Measurements from ENCODE around the gene TFE3.

Gene TFE3

GRCh38 chrX:49077941-49078340 lies 34.8 kb upstream of the TFE3 start:
- DNase-seq (ENCODE audit: extremely low spot score) = no peak
- TF ChIP-seq FOXM1 (IDR thresholded peaks at IDR 0.05; ENCODE audit: borderline replicate concordance) = no peak
- no peak for TF ChIP-seq CTBP1 (IDR thresholded peaks at IDR 0.05; ENCODE audit: borderline replicate concordance)
- TF ChIP-seq, protein P1, sequence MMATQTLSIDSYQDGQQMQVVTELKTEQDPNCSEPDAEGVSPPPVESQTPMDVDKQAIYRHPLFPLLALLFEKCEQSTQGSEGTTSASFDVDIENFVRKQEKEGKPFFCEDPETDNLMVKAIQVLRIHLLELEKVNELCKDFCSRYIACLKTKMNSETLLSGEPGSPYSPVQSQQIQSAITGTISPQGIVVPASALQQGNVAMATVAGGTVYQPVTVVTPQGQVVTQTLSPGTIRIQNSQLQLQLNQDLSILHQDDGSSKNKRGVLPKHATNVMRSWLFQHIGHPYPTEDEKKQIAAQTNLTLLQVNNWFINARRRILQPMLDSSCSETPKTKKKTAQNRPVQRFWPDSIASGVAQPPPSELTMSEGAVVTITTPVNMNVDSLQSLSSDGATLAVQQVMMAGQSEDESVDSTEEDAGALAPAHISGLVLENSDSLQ (IDR thresholded peaks at IDR 0.05) = no peak
- no peak for TF ChIP-seq ELF4 (IDR thresholded peaks at IDR 0.05)
- TF ChIP-seq LEF1 (IDR thresholded peaks at IDR 0.05; ENCODE audit: borderline replicate concordance) = no peak
- TF ChIP-seq ZNF384 (IDR thresholded peaks at IDR 0.05) = no peak
- TF ChIP-seq FOXK2 (IDR thresholded peaks at IDR 0.05) = no peak
- TF ChIP-seq NFRKB (IDR thresholded peaks at IDR 0.05) = no peak
- no peak for TF ChIP-seq SP1 (IDR thresholded peaks at IDR 0.05)
- no peak for TF ChIP-seq BHLHE40 (IDR thresholded peaks at IDR 0.05; ENCODE audit: borderline replicate concordance)
- no peak for TF ChIP-seq ARNT (IDR thresholded peaks at IDR 0.05)
- TF ChIP-seq FOXA1 (IDR thresholded peaks at IDR 0.05) = no peak
- TF ChIP-seq HDGF (IDR thresholded peaks at IDR 0.05; ENCODE audit: borderline replicate concordance) = no peak
- no peak for TF ChIP-seq TARDBP (IDR thresholded peaks at IDR 0.05)
- no peak for TF ChIP-seq SUZ12 (IDR thresholded peaks at IDR 0.05)
- no peak for TF ChIP-seq L3MBTL2 (conservative IDR thresholded peaks at IDR 0.05)
- ChIA-PET POLR2A (no interaction called here), CTCF (no interaction called here)

GRCh38 chrX:49075347-49075746 lies 32.2 kb upstream of the TFE3 start:
- DNase-seq (ENCODE audit: extremely low spot score) = no peak
- CTCF ChIA-PET = interaction anchor here (0.6 kb wide), 1 partner anchor 10 kb away, joined by 3 read pairs; no protein-coding TSS in a partner anchor
- POLR2A ChIA-PET = interaction anchor here (1.5 kb wide), 1 partner anchor 14 kb away, joined by 3 read pairs; no protein-coding TSS in a partner anchor
- no peak for TF ChIP-seq ARNT (IDR thresholded peaks at IDR 0.05)

DNA sequence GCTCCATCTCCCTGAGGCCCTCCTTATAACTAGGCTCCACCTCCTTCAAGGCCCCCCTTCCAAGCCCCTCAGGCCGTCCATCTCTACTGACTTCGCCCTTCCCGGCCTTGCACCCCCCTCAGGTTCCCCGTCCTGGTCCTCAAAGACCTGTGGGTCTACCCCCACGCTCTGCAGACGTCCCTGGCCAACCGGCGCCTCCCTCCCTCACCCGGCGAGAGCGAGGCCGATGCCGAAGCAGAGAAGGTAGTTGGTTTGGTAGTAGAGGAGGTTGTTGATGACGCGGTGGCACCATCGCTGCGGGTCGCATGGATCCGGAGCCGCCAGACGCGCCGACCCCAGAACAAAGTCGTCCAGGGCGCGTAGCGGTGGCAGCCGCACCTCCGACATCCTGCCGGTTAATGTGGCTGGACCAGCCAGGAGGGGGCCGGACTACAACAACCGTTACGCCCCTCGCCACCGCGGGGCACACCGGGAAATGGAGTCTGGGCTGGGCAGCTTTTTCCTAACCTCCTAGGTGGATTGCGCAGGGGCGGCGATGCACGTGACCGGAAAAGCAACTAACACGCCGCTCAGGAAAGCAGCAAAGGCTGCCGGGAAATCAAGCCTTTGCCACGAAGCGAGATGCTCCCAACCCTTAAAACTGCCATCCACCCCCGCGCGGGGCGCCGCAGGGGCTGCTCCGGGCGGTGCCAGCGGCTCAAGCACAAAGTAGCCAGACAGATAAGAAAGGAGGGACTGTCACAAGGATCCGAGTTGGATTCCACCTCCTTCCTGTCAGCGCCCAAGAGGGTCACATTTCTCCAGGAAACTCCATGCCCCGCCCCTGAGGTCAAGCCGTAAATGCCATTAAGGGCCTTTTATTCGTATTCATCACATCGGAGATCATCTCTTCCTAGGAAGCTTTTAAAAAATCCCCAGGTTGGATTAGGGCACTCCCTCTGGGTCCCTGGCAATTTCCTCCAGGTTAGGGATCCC lies 30.7 kb upstream of the TFE3 start, which contains the start of gene PRAF2:
Gene PRAF2 (minus strand): TSS at position 402 of the 975 bp plus-strand sequence. CDS start 15 bp downstream, at position 387.
- ChIA-PET POLR2A (interaction anchor here (0.7 to 1.0 kb wide), 2 partner anchors 16 to 46 kb away, joined by 3 read pairs; no protein-coding TSS in a partner anchor), CTCF (no interaction called here)
- DNase-seq (ENCODE audit: extremely low spot score) = peak; percentile 88
- TF ChIP-seq FOXK2 (IDR thresholded peaks at IDR 0.05) = no peak
- no peak for TF ChIP-seq BHLHE40 (IDR thresholded peaks at IDR 0.05; ENCODE audit: borderline replicate concordance)
- peak; percentile 76 for TF ChIP-seq ELF4 (IDR thresholded peaks at IDR 0.05)
- no peak for TF ChIP-seq FOXM1 (IDR thresholded peaks at IDR 0.05; ENCODE audit: borderline replicate concordance)
- no peak for TF ChIP-seq SUZ12 (IDR thresholded peaks at IDR 0.05)
- TF ChIP-seq L3MBTL2 (conservative IDR thresholded peaks at IDR 0.05) = peak; percentile 98
- TF ChIP-seq ARNT (IDR thresholded peaks at IDR 0.05) = no peak
- TF ChIP-seq LEF1 (IDR thresholded peaks at IDR 0.05; ENCODE audit: borderline replicate concordance) = no peak
- TF ChIP-seq FOXA1 (IDR thresholded peaks at IDR 0.05) = no peak
- no peak for TF ChIP-seq SP1 (IDR thresholded peaks at IDR 0.05)
- TF ChIP-seq, protein P1 (IDR thresholded peaks at IDR 0.05) = peak; percentile 26; the same call in 1 of the 2 replicates
- no peak for TF ChIP-seq HDGF (IDR thresholded peaks at IDR 0.05; ENCODE audit: borderline replicate concordance)
- TF ChIP-seq ZNF384 (IDR thresholded peaks at IDR 0.05) = no peak
- no peak for TF ChIP-seq NFRKB (IDR thresholded peaks at IDR 0.05)
- no peak for TF ChIP-seq CTBP1 (IDR thresholded peaks at IDR 0.05; ENCODE audit: borderline replicate concordance)
- no peak for TF ChIP-seq TARDBP (IDR thresholded peaks at IDR 0.05)

DNA sequence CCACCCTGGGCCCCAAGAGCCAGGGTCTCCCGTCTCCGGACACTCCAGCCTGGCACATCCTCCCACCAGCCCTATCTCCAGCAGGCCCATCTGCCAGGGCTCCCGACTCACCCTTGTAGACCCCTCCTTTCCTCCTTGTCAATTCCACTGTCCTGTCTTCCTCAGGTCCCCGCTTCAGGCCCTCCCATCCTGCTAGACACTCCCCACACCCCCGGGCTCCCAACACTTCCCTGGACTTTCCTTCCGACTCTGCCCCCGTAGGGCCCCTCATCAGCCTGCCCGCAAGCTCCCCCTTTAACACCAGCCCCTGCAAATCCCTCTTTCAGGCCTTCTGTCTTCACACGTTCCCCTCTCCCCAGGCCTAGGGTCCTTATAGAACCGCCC lies 29.5 kb upstream of the TFE3 start:
- POLR2A ChIA-PET = no interaction called here
- no peak for TF ChIP-seq NFRKB (IDR thresholded peaks at IDR 0.05)
- no peak for TF ChIP-seq FOXK2 (IDR thresholded peaks at IDR 0.05)
- TF ChIP-seq FOXM1 (IDR thresholded peaks at IDR 0.05; ENCODE audit: borderline replicate concordance) = no peak
- no peak for DNase-seq (ENCODE audit: extremely low spot score)
- CTCF ChIA-PET = no interaction called here

DNA sequence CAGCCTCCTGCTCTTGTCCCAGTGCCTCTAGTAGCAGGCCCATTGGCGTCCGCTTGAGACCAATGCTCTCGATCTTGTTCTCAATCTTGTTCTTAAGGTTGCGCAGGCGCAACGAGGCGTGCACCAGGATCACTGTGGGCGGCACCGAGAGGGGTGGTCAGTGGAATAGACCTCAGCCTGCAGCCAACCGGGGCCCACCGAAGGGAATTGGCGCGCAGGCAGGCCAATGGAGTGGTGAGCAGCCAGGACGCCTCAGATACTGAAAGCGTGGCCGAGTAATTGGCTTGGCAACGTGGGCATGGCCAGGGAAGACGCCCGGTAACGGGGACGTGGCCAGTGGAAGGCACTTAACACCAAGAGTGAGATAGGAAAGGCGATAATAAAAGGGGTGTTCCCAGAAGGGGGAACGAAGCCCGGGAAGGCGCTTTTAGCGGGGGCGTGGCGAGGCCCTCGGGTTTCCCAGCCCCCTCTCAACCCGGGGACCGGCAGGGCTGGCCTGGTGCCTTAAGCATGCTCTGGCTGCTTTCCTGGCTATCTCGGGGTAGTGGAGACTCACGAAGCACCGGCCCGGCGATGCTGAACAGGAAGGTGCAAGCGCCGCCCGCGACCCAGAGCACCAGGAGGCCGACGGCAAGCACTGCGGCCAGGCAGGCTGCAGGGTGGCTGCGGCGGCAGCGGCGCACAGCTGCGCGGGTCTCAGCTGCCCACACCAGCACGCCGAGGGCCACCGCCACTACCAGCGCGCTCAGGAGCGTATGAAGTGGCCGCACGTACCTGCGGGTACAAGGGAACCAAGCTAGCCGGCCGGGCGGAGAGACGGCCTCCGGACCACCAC lies 28.9 kb upstream of the TFE3 start:
- POLR2A ChIA-PET = no interaction called here
- TF ChIP-seq SUZ12 (IDR thresholded peaks at IDR 0.05) (no peak), ELF4 (IDR thresholded peaks at IDR 0.05) (no peak)
- TF ChIP-seq, protein P1 (IDR thresholded peaks at IDR 0.05) = 0 out of 2 replicates have a peak, but pooled peaks have one; percentile 3
- DNase-seq (ENCODE audit: extremely low spot score) = no peak
- CTCF ChIA-PET = no interaction called here

DNA sequence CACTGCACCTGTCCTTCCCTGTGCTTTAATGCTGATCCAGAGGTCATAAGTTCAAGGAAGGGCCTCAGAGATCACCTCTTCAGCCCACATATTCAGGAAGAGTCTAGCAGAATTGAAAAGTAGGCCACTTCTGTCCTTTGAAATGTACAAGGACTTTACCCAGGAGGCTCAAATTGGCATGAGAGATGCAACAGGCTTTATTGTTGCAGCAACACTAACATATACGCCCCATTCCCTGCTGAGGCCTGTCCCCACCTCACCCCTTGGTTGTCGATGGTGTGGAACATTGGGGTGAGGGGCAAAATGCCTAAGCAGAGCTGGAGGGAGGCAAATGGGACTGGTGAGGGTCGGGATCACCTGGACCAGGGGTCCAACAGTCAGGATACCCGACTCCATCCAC lies 27.8 kb upstream of the TFE3 start:
- ChIA-PET CTCF (no interaction called here), POLR2A (no interaction called here)
- DNase-seq (ENCODE audit: extremely low spot score) = no peak
- TF ChIP-seq, protein P1 (IDR thresholded peaks at IDR 0.05) = no peak
- TF ChIP-seq ELF4 (IDR thresholded peaks at IDR 0.05) = no peak
- TF ChIP-seq FOXM1 (IDR thresholded peaks at IDR 0.05; ENCODE audit: borderline replicate concordance) = no peak
- no peak for TF ChIP-seq L3MBTL2 (conservative IDR thresholded peaks at IDR 0.05)
- no peak for TF ChIP-seq BHLHE40 (IDR thresholded peaks at IDR 0.05; ENCODE audit: borderline replicate concordance)
- no peak for TF ChIP-seq SP1 (IDR thresholded peaks at IDR 0.05)
- no peak for TF ChIP-seq CTBP1 (IDR thresholded peaks at IDR 0.05; ENCODE audit: borderline replicate concordance)
- TF ChIP-seq SUZ12 (IDR thresholded peaks at IDR 0.05) = no peak
- no peak for TF ChIP-seq FOXA1 (IDR thresholded peaks at IDR 0.05)
- no peak for TF ChIP-seq ZNF384 (IDR thresholded peaks at IDR 0.05)
- TF ChIP-seq FOXK2 (IDR thresholded peaks at IDR 0.05) = no peak
- no peak for TF ChIP-seq ARNT (IDR thresholded peaks at IDR 0.05)
- no peak for TF ChIP-seq NFRKB (IDR thresholded peaks at IDR 0.05)
- TF ChIP-seq HDGF (IDR thresholded peaks at IDR 0.05; ENCODE audit: borderline replicate concordance) = no peak
- TF ChIP-seq LEF1 (IDR thresholded peaks at IDR 0.05; ENCODE audit: borderline replicate concordance) = no peak
- no peak for TF ChIP-seq TARDBP (IDR thresholded peaks at IDR 0.05)

Data from HEK293T (cell line).